ENCODE data around the gene GPR137C.

DNA sequence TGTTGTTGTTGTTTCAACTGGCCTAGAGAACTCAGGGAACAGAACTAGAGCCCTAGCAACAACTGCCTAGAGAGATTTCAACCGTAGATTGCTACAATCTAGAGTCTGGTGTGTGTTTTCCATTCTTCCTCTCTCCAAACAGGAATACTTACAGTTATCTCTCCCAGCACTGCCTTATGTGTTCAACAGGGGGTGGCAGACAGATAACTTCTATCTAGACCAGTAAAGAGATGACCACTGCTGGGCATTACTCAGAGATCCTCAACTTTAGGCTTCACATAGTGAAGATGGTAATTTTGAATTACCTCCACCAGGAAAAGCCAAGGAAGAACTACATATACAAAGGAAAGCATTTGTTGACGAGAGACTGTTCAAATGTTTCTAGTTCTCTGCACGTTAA lies 5.1 kb upstream of the GPR137C start:
- TF ChIP-seq, protein P1, sequence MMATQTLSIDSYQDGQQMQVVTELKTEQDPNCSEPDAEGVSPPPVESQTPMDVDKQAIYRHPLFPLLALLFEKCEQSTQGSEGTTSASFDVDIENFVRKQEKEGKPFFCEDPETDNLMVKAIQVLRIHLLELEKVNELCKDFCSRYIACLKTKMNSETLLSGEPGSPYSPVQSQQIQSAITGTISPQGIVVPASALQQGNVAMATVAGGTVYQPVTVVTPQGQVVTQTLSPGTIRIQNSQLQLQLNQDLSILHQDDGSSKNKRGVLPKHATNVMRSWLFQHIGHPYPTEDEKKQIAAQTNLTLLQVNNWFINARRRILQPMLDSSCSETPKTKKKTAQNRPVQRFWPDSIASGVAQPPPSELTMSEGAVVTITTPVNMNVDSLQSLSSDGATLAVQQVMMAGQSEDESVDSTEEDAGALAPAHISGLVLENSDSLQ (IDR thresholded peaks at IDR 0.05), result no peak
- TF ChIP-seq, protein P2, sequence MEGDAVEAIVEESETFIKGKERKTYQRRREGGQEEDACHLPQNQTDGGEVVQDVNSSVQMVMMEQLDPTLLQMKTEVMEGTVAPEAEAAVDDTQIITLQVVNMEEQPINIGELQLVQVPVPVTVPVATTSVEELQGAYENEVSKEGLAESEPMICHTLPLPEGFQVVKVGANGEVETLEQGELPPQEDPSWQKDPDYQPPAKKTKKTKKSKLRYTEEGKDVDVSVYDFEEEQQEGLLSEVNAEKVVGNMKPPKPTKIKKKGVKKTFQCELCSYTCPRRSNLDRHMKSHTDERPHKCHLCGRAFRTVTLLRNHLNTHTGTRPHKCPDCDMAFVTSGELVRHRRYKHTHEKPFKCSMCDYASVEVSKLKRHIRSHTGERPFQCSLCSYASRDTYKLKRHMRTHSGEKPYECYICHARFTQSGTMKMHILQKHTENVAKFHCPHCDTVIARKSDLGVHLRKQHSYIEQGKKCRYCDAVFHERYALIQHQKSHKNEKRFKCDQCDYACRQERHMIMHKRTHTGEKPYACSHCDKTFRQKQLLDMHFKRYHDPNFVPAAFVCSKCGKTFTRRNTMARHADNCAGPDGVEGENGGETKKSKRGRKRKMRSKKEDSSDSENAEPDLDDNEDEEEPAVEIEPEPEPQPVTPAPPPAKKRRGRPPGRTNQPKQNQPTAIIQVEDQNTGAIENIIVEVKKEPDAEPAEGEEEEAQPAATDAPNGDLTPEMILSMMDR (IDR thresholded peaks at IDR 0.05 in 2 of 3, conservative IDR thresholded peaks at IDR 0.05 in 1 of 3; ENCODE audit: control insufficient read depth in 2 of 3, extremely low read depth in 1 of 3, insufficient read depth in 1 of 3, low read depth in 3 of 3, low read length in 3 of 3), result no peak
- TF ChIP-seq JUND (IDR thresholded peaks at IDR 0.05; ENCODE audit: low read depth, low read length) (no peak), POLR2A (IDR thresholded peaks at IDR 0.05; ENCODE audit: low read depth, low read length) (no peak), TAF1 (IDR thresholded peaks at IDR 0.05; ENCODE audit: borderline replicate concordance, low read depth, low read length) (no peak), NFYB (IDR thresholded peaks at IDR 0.05; ENCODE audit: insufficient read depth, low read depth, low read length) (no peak), SMC3 (IDR thresholded peaks at IDR 0.05; ENCODE audit: borderline replicate concordance, low read length) (no peak), EZH2 (IDR thresholded peaks at IDR 0.05; ENCODE audit: borderline replicate concordance, control insufficient read depth, low read depth, low read length) (no peak), SIN3A (IDR thresholded peaks at IDR 0.05; ENCODE audit: low read depth, low read length) (no peak), FOXM1 (IDR thresholded peaks at IDR 0.05; ENCODE audit: low read depth, low read length) (no peak), RAD21 (IDR thresholded peaks at IDR 0.05; ENCODE audit: insufficient read depth, low read depth, low read length) (no peak), RB1 (IDR thresholded peaks at IDR 0.05; ENCODE audit: borderline replicate concordance) (no peak), CREB1 (IDR thresholded peaks at IDR 0.05; ENCODE audit: low read depth) (no peak), ATF3 (IDR thresholded peaks at IDR 0.05; ENCODE audit: borderline replicate concordance, extremely low read depth, low read depth, low read length) (no peak)

Data from GM12878 (cell line).